NCI-H446 (cell line): ENCODE data around the gene OR9G1.
"Not testable (repeated sequence)": the region's sequence is repeated elsewhere in the genome, so short reads cannot be mapped to it uniquely, and the experiment has no call there.

Experiments used
- DNase-seq, 2 experiments: peaks; one replicate each; lab custom pipeline; 2025; lab: John Stamatoyannopoulos, UW

Gene OR9G1

GRCh38 chr11:56698795-56699194 lies at the start of gene OR9G1:
OR9G1 (plus strand) TSS chr11:56699095; CDS start chr11:56700388, 1,293 bp downstream.
- no peak for DNase-seq

GRCh38 chr11:56659755-56660154 lies 39.1 kb upstream of the OR9G1 start:
- DNase-seq = no peak

- DNase-seq = no peak
Observed at GRCh38 chr11:56663386-56663785, 35.5 kb upstream of the OR9G1 start, which contains the start of gene OR5AR1. OR5AR1 (plus strand) TSS chr11:56663686; CDS start chr11:56663686, 0 bp downstream.

GRCh38 chr11:56670984-56671383 lies 27.9 kb upstream of the OR9G1 start:
- no peak for DNase-seq

GRCh38 chr11:56688554-56689100 lies 10.3 kb upstream of the OR9G1 start:
- DNase-seq = no peak

- DNase-seq = not testable (repeated sequence)
Observed at GRCh38 chr11:56691179-56691578, 7.7 kb upstream of the OR9G1 start.

- no peak for DNase-seq
Observed at GRCh38 chr11:56693428-56693827, 5.5 kb upstream of the OR9G1 start.

- DNase-seq = no peak
Observed at GRCh38 chr11:56700242-56700913, 1.5 kb downstream of the OR9G1 start.

- no peak for DNase-seq
Observed at GRCh38 chr11:56700914-56701485, 2.1 kb downstream of the OR9G1 start.

GRCh38 chr11:56705784-56706396 lies 7.0 kb downstream of the OR9G1 start:
- DNase-seq = no peak

- DNase-seq = no peak
Observed at GRCh38 chr11:56706486-56706885, 7.6 kb downstream of the OR9G1 start.

GRCh38 chr11:56714206-56714605 lies 15.3 kb downstream of the OR9G1 start:
- DNase-seq = no peak

GRCh38 chr11:56716379-56716854 lies 17.5 kb downstream of the OR9G1 start:
- DNase-seq = no peak

GRCh38 chr11:56720513-56720912 lies 21.6 kb downstream of the OR9G1 start:
- no peak for DNase-seq

GRCh38 chr11:56740107-56740506 lies 41.2 kb downstream of the OR9G1 start:
- DNase-seq = no peak

GRCh38 chr11:56740886-56741285 lies 42.0 kb downstream of the OR9G1 start:
- DNase-seq = no peak

GRCh38 chr11:56748597-56748996 lies 49.7 kb downstream of the OR9G1 start, which contains the start of gene OR9G4:
OR9G4 (minus strand) TSS chr11:56748697; CDS start chr11:56743766, 4,931 bp downstream.
- DNase-seq = no peak

- no peak for DNase-seq
Observed at GRCh38 chr11:56750190-56750589, 51.3 kb downstream of the OR9G1 start.

GRCh38 chr11:56751480-56751879 lies 52.6 kb downstream of the OR9G1 start:
- DNase-seq = no peak
